Heart left ventricle (tissue), 13 donors: ENCODE data around the gene MME.

Source experiments
- CTCF ChIP-seq, 12 donors: fragments of 200-600 bp; sonication (generic) in 4 of 12; IDR thresholded peaks; one replicate each; pipeline versions ENCODE4 v1.5.0 to v1.8.0; 2018 to 2022; ENCODE audit warnings: antibody characterized with exemption in 12 of 12, mild to moderate bottlenecking in 5 of 12
- POLR2A ChIP-seq, 2 donors: fragments of 450-650 bp; IDR thresholded peaks; one replicate each; pipeline ENCODE4 v1.6.1; 2017; ENCODE audit warnings: antibody characterized with exemption in 2 of 2, mild to moderate bottlenecking in 2 of 2, moderate library complexity in 2 of 2
- donor health status: ischemic (EF 13 %, LVEDD 7.1; RV severe dilation, severe dysfunction).
- donor health status: DM: no; HTN: yes; CAD: no.
- donor health status: DM: no; HTN: no; CAD: no.
- donor health status: ischemic (EF 25% LVEDD 6.9; RV normal size, moderate dysfunction).
- donor health status: ischemic (EF 25% LVEDD 5.7; RV mildly dilated, moderate dysfunction).
- donor health status: ischemic (EF 35%, LVEDD 5.7; RV mildly dilated, moderate dysfunction).
- donor health status: nonischemic (EF 11% LVEDD 7.7; RV severe dilation, severe dysfunction).
- donor health status: DM: yes; HTN: yes; CAD: no.
- donor health status: PGD.
- donor health status: ischemic (EF 29% LVEDD 5.4; RV normal size, mild dysfunction).
- donor health status: nonischemic (EF 23%, LVEDD 6.1; RV moderate dilation, normal function).

GRCh38 chr3:155083313-155083905 is 3.3 kb downstream of the MME start:
- TF ChIP-seq POLR2A (IDR thresholded peaks at IDR 0.05) (no peak), CTCF (IDR thresholded peaks at IDR 0.05) (no peak)
